DMS153 treated with DMSO at 0.1 percent for 48 hours (cell line): ENCODE data around the gene SH3GL3.

Experiments
- DNase-seq: peaks from one replicate; lab custom pipeline; 2025; ENCODE audit not compliant: unreplicated experiment; lab: John Stamatoyannopoulos, UW

The SH3GL3 gene

GRCh38 chr15:83446904-83447709 is at the start of gene SH3GL3:
Gene SH3GL3, plus strand, starts transcription at chr15:83447341. Its CDS starts 193 bp downstream, at chr15:83447534.
- peak; percentile 0 for DNase-seq

DNA sequence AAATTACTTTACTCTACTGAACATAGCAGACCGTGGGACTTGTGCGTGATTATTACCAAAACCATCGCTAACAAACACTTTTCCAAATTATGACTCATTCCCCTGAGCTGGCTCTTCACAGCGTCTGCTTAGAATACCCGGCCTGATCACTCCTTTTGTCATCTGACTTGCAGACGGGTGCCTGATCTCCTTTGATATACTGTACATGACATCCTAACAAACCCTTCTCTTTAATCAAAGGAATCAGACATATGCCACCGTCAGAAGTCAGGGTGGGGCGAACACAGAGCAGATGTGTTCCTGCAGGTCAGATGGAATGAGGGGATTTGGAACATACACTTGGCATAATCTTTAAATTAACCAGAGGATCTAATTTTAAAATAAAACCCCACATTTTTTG is 48.5 kb upstream of the SH3GL3 start:
- no peak for DNase-seq

DNA sequence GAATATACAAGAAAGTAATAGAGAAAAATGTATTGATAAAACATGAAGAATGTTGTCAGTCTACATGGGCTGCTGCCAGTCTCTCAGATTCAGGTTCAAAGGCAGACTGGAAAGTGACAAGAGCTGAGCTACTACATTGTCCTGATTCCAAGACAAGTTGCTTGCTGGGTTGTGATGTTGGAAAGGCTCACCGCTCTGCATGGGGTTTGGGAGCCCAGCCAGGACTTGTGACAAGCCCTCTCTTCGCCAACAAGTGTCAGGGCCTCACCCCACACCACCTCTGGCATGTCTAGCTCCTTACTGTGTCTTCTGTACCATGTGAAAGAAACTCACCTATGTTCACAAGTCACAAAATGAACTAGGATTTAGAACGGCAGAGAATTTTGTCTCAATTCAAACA is 43.0 kb upstream of the SH3GL3 start:
- no peak for DNase-seq

GRCh38 chr15:83410532-83410931 is 36.6 kb upstream of the SH3GL3 start:
- DNase-seq, result no peak

- no peak for DNase-seq
Observed at GRCh38 chr15:83413054-83413719, 34.0 kb upstream of the SH3GL3 start.

GRCh38 chr15:83422081-83422480 is 25.1 kb upstream of the SH3GL3 start:
- DNase-seq, result no peak

GRCh38 chr15:83422541-83422940 is 24.6 kb upstream of the SH3GL3 start:
- DNase-seq, result no peak

GRCh38 chr15:83424101-83424500 is 23.0 kb upstream of the SH3GL3 start:
- no peak for DNase-seq

GRCh38 chr15:83430441-83430840 is 16.7 kb upstream of the SH3GL3 start:
- no peak for DNase-seq

GRCh38 chr15:83431521-83431920 is 15.6 kb upstream of the SH3GL3 start:
- DNase-seq, result no peak

- no peak for DNase-seq
Observed at GRCh38 chr15:83435202-83435601, 11.9 kb upstream of the SH3GL3 start.

GRCh38 chr15:83435782-83436181 is 11.4 kb upstream of the SH3GL3 start:
- no peak for DNase-seq

DNA sequence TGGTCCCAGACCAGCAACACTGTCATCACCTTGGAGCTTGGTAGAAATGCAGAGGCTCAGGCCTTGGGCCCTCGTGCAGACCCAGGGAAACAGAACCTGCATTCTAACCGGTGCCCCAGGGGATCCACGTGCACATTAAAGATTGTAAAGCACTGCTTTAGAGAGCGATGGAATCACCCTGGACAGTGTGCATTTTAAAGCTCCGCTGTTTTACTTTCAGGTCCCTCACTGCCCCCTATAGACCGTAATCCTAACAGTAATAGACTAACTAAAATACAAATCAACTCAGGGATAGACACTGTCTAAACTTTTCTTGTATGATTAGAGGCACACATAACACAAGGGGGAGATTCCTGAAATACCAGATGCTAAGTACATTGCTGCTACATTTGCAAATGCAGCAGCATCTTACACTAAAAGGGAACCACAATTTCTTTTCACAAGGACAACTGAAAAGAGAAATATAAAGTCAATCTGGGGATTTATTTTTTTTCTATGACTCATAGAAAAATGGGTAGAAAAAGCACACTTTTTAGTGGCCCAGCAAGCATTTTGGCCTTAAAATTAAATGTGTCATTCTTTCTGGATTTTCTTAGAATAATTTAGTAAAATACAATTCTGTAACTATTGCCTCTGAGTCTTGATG is 10.5 kb upstream of the SH3GL3 start:
- no peak for DNase-seq

GRCh38 chr15:83443076-83443847 is 3.9 kb upstream of the SH3GL3 start:
- DNase-seq, result no peak

- DNase-seq, result no peak
Observed at GRCh38 chr15:83444936-83445335, 2.2 kb upstream of the SH3GL3 start.

DNA sequence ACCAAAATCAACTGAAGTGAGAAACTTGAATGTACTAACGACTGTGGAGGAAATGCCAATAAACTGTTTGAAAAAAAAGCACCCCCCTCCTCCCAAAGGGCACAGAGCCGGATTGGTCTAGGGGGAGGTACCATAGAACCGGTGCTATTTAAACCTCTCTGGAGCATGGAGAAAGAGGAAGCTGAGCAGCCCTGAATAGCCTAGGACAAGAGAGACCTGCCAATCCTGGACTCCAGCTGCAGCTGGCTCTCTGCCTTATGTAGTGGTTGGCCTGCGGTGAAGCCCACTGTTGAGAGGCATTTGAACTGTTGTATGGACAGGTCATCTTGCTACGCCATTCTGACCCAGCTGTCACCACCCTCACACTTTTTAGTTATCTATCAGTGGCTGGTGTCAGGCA is 1.5 kb upstream of the SH3GL3 start:
- DNase-seq, result no peak

- DNase-seq, result no peak
Observed at GRCh38 chr15:83446417-83446816, 724 bp upstream of the SH3GL3 start.

DNA sequence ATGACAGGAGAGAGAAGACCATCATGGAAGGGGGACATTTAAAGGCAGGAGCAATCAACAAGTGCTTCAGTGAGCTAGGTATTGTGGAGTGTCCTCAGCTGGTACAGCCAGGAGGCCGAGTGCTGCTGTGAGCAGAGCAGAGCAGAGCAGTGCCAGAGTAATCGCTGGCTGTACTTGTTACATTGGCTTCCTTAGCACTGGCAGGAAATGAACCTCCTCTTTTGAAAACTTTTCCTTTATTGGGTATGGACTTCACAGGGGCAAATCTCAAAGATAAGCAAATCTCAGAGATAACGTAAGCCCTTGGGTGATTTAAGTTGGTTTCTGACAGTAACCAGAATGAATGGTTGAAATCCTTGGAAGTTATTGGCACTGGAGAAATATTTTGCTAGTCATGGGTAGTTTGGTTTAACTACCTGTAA is 2.1 kb downstream of the SH3GL3 start:
- DNase-seq, result no peak

- DNase-seq, result no peak
Observed at GRCh38 chr15:83449937-83450506, 2.9 kb downstream of the SH3GL3 start.

- DNase-seq, result no peak
Observed at GRCh38 chr15:83457149-83457548, 10.0 kb downstream of the SH3GL3 start.

DNA sequence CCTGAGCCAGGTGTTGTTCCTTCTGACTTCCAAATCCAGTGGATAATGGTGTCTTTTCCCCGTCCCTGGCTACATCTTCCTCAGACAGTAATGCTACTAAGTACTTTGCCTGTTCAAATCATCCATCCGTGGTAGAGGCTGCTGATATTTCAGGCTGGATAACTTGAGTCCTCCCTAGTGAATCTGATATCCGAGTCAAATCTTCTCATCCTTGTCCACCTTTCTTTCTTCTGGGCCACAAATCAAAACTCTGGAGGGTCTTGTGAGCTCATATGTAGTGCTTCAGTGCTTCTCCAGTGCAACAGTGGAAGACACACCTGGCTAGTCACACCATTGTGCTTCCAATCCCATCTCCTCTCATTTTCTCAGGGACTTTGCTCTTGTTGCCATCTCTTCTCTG is 11.2 kb downstream of the SH3GL3 start:
- no peak for DNase-seq
